ENCODE results near the gene PRIMPOL. TPM values are rescaled to one million over a fixed set of nuclear protein-coding genes. Genes with fewer than 3 reads are reported as not detected.

Gene PRIMPOL, protein sequence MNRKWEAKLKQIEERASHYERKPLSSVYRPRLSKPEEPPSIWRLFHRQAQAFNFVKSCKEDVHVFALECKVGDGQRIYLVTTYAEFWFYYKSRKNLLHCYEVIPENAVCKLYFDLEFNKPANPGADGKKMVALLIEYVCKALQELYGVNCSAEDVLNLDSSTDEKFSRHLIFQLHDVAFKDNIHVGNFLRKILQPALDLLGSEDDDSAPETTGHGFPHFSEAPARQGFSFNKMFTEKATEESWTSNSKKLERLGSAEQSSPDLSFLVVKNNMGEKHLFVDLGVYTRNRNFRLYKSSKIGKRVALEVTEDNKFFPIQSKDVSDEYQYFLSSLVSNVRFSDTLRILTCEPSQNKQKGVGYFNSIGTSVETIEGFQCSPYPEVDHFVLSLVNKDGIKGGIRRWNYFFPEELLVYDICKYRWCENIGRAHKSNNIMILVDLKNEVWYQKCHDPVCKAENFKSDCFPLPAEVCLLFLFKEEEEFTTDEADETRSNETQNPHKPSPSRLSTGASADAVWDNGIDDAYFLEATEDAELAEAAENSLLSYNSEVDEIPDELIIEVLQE
- total RNA-seq (2012; rRNA removed) (5.6 and 10.0 TPM in 2 replicates), polyA plus RNA-seq (2012; rRNA removed) (6.6 and 8.8 TPM in 2 replicates), Bru-seq, nascent RNA (percentile 61 among the genes with signal in this experiment), BruChase-seq, experiment 1, labeled RNA remaining after a 6-hour chase (percentile 84 among the genes with signal in this experiment), BruChase-seq, experiment 2, labeled RNA remaining after a 2-hour chase (percentile 70 among the genes with signal in this experiment)
- polyA plus RNA-seq (2012; cell fraction: cytosol; rRNA removed): 0.90 and 1.5 TPM in 2 replicates
- 1.4 and 15.6 TPM in 2 replicates for polyA plus RNA-seq (2012; cell fraction: nucleus; rRNA removed; ENCODE audit: low replicate concordance)
- long read RNA-seq, transcript PRIMPOL-201 (14 exons, 2,289 nt): major isoform, 6 of 13 reads
- long read RNA-seq, partial matches to known transcripts: 0 of 13 reads
- long read RNA-seq, other reads (novel, unspliced or antisense): 5 of 13 reads

DNA sequence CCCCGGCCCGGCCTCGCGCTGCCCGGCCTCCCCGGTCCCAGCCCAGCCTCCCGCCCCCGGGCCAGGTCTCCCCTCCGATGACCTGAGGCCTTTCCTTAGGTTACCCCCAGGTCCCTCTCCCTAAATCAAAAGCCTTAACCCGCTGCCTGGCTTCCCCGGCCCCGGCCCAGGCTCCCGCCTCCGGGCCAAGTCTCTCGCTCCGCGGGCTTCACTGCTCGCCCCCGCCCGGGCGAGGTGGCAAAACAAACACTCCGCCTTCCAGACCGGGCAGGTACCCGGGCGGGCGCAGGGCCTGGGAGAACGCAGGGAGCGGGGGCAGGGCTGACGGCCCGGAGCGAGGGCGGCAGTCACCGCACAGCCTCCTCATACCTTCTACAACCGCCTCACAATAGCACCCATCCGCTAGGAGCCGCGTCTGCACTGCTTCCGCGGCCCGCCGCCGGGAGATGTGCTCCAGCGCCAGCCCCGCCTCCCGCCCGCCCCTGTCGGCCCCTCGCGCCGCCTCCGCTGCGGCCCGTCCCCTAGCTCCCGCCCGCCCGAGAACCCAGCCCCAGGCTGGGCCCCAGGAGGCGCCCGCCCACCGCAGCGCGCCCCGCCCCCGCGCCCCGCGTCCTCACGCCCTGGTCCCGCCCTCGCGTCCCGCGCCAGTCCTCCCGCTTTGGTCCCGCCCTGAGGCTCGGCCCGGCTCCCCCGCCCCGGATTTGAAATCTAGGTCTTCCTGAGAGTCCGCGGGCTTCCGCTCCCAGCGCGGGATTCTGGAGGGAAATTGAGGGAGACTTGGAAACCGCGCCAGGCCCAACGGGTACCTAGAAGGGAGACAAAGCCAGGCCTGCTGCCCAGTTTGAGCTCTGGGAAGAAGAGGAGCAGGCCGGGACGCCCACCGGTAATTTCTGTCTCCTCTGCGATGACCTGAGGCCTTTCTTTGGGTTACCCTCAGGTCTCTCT, at the start of gene PRIMPOL, which contains the start of gene CASP3:
PRIMPOL (plus strand) TSS at position 713 of the 945 bp plus-strand sequence. CDS start 7,403 bp downstream, outside the sequence.
CASP3 (minus strand) TSS at position 422 of the 945 bp plus-strand sequence. CDS start 10,994 bp downstream, outside the sequence.
- ATAC-seq (ENCODE audit: low read depth) (peak; percentile 93), DNase-seq (peak; percentile 92)
- H3K18ac ChIP-seq (ENCODE audit: low read depth, low read length): peak within 1 kb of the TSS; percentile 14
- H4K20me1 ChIP-seq (ENCODE audit: insufficient read depth, low read length): peaks cover 15% of the 10 kb centered on the region; the same call in 1 of the 2 replicates
- peak within 1 kb of the TSS; percentile 99 for H3K14ac ChIP-seq (replicated peaks; ENCODE audit: low read depth, low read length)
- peak within 1 kb of the TSS; percentile 93 for H2AFZ ChIP-seq (replicated peaks; ENCODE audit: low read length, poor library complexity)
- H2BK120ac ChIP-seq (ENCODE audit: low read depth, low read length): peak within 1 kb of the TSS; percentile 73
- H3K79me1 ChIP-seq (ENCODE audit: low read depth in 1 of 2, low read length in 2 of 2): peaks cover 30 to 35% of the 10 kb centered on the region in 2 experiments
- H3K4ac ChIP-seq (ENCODE audit: low read depth, low read length): peak within 1 kb of the TSS; percentile 98
- peak within 1 kb of the TSS; percentile 92 for H3K9ac ChIP-seq (ENCODE audit: low read depth, low read length)
- peak within 1 kb of the TSS; percentile 84 for H3K27ac ChIP-seq (ENCODE audit: insufficient read depth, low read length)
- in situ Hi-C loops (cut with MboI; ENCODE audit: low sequenced_read_pairs) (no loop called here), intact Hi-C loops (cut with micrococcal nuclease) (loop anchor here (1.0 to 10.0 kb wide), 6 partner anchors 85 to 386 kb away; partner anchors contain the start of genes ACSL1, CENPU and IRF2), dilution Hi-C loops (cut with HindIII; ENCODE audit: low sequenced_read_pairs, unreplicated experiment) (no loop called here)
- H2BK15ac ChIP-seq (ENCODE audit: low read depth, low read length): peak within 1 kb of the TSS; percentile 73; the same call in 1 of the 3 replicates
- H3K27me3 ChIP-seq (ENCODE audit: control insufficient read depth, insufficient read depth, low read length): no peaks in the 10 kb centered on the region
- peaks cover 2% of the 10 kb centered on the region; the same call in 1 of the 2 replicates for H3K36me3 ChIP-seq (ENCODE audit: control insufficient read depth, insufficient read depth, low read length)
- H3K56ac ChIP-seq (ENCODE audit: extremely low read depth, insufficient read depth, low read length): peak within 1 kb of the TSS; percentile 95
- peak within 1 kb of the TSS; percentile 99 for H3K4me2 ChIP-seq (ENCODE audit: low read depth, low read length)
- peak within 1 kb of the TSS; percentile 99 for H3K23ac ChIP-seq (ENCODE audit: low read depth, low read length)
- H2BK20ac ChIP-seq (ENCODE audit: low read depth, low read length): no peak within 1 kb of the TSS
- BruUV-seq (replicated peaks): no TSS peak
- H3K4me1 ChIP-seq (ENCODE audit: control insufficient read depth, insufficient read depth, low read length): peaks cover 8% of the 10 kb centered on the region
- peak within 1 kb of the TSS; percentile 77 for H4K5ac ChIP-seq (ENCODE audit: low read depth, low read length)
- H2BK5ac ChIP-seq (ENCODE audit: low read depth, low read length, poor library complexity, severe bottlenecking): peak within 1 kb of the TSS; percentile 75
- peak within 1 kb of the TSS; percentile 94 for H2AK9ac ChIP-seq (replicated peaks; ENCODE audit: low read depth, low read length, poor library complexity)
- WGBS, 2 experiments (ENCODE audit: extremely low coverage in 2 of 2, insufficient read length in 1 of 2): 0% methylated on average over 44 of the region's 90 CpGs; no CpG with 5 or more reads in 1 of the 2 experiments
- ChIA-PET CTCF (interaction anchor here (0.6 to 0.9 kb wide), 2 partner anchors 165 to 386 kb away, joined by 3 to 4 read pairs; no protein-coding TSS in a partner anchor), POLR2A (ENCODE audit: unreplicated experiment) (interaction anchor here (0.6 to 1.3 kb wide), 5 partner anchors 14 to 1344 kb away, joined by 3 to 11 read pairs (median 5); no protein-coding TSS in a partner anchor)
- no peaks in the 10 kb centered on the region for H3K9me3 ChIP-seq (ENCODE audit: control insufficient read depth, insufficient read depth, low read length)
- peaks cover 3% of the 10 kb centered on the region; the same call in 1 of the 2 replicates for H3K9me1 ChIP-seq (ENCODE audit: insufficient read depth, low read length)
- peak within 1 kb of the TSS; percentile 89 to 94 for H4K8ac ChIP-seq (ENCODE audit: low read depth in 2 of 2, low read length in 2 of 2)
- peak within 1 kb of the TSS; percentile 80 for H3K4me3 ChIP-seq (ENCODE audit: insufficient read depth, low read depth, low read length)
- peak within 1 kb of the TSS; percentile 92 for H2AK5ac ChIP-seq (ENCODE audit: low read depth, low read length)
- H4K91ac ChIP-seq (ENCODE audit: insufficient read depth, low read depth, low read length): peak within 1 kb of the TSS; percentile 98
- TF ChIP-seq NFE2L2 (IDR thresholded peaks at IDR 0.05; ENCODE audit: low read depth, low read length) (no peak), SMC3 (IDR thresholded peaks at IDR 0.05; ENCODE audit: low read depth, low read length) (no peak), MAZ (IDR thresholded peaks at IDR 0.05; ENCODE audit: borderline replicate concordance, low read depth, low read length) (peak; percentile 64; the same call in 1 of the 2 replicates), RFX5 (IDR thresholded peaks at IDR 0.05; ENCODE audit: low read depth, low read length) (no peak), RAD21 (IDR thresholded peaks at IDR 0.05; ENCODE audit: low read length) (peak; percentile 53), MAFK (IDR thresholded peaks at IDR 0.05; ENCODE audit: low read depth, low read length) (no peak), POLR2A (IDR thresholded peaks at IDR 0.05; ENCODE audit: low read depth, low read length) (peak; percentile 97)
- TF ChIP-seq, protein P1, sequence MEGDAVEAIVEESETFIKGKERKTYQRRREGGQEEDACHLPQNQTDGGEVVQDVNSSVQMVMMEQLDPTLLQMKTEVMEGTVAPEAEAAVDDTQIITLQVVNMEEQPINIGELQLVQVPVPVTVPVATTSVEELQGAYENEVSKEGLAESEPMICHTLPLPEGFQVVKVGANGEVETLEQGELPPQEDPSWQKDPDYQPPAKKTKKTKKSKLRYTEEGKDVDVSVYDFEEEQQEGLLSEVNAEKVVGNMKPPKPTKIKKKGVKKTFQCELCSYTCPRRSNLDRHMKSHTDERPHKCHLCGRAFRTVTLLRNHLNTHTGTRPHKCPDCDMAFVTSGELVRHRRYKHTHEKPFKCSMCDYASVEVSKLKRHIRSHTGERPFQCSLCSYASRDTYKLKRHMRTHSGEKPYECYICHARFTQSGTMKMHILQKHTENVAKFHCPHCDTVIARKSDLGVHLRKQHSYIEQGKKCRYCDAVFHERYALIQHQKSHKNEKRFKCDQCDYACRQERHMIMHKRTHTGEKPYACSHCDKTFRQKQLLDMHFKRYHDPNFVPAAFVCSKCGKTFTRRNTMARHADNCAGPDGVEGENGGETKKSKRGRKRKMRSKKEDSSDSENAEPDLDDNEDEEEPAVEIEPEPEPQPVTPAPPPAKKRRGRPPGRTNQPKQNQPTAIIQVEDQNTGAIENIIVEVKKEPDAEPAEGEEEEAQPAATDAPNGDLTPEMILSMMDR (conservative IDR thresholded peaks at IDR 0.05; ENCODE audit: low read depth, low read length): peak; percentile 49
- TF ChIP-seq, protein P2, sequence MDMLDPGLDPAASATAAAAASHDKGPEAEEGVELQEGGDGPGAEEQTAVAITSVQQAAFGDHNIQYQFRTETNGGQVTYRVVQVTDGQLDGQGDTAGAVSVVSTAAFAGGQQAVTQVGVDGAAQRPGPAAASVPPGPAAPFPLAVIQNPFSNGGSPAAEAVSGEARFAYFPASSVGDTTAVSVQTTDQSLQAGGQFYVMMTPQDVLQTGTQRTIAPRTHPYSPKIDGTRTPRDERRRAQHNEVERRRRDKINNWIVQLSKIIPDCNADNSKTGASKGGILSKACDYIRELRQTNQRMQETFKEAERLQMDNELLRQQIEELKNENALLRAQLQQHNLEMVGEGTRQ (IDR thresholded peaks at IDR 0.05; ENCODE audit: low read depth, low read length): no peak

Data from IMR-90 (cell line).